AG09309 (cell line): Measurements from ENCODE around the gene MTF1.

Source experiments
- DNase-seq: peaks from one replicate; pipeline ENCODE4 v3.0.0-alpha.2; 2010; ENCODE audit warnings: low read depth
- H3K4me3 ChIP-seq: 2 replicates; pipeline ENCODE4 v1.5.1; 2011; ENCODE audit warnings: mild to moderate bottlenecking, low read depth, low read length, moderate library complexity; ENCODE audit not compliant: control insufficient read depth
- CTCF ChIP-seq: IDR thresholded peaks from 2 replicates; pipeline ENCODE4 v1.5.1; 2011; ENCODE audit warnings: mild to moderate bottlenecking, low read depth, low read length, inconsistent platforms; ENCODE audit not compliant: insufficient read depth, control insufficient read depth; ENCODE audit errors: missing control alignments

MTF1 gene

GRCh38 chr1:37807555-37808368 is 51.6 kb downstream of the MTF1 start, which contains the start of the genes C1orf122 and YRDC:
TSS of gene C1orf122 (plus strand) at chr1:37807790. CDS start at chr1:37808405, 615 bp downstream.
TSS of gene YRDC (minus strand) at chr1:37808208. CDS start at chr1:37808180, 28 bp downstream.
- H3K4me3 ChIP-seq: peak within 1 kb of the TSS; percentile 78
- peak; percentile 56 for DNase-seq
- no peak for TF ChIP-seq CTCF

- no peak for DNase-seq
- peak overlapping the region; percentile 78 for H3K4me3 ChIP-seq
- TF ChIP-seq CTCF: no peak
Measured at GRCh38 chr1:37807220-37807554, 52.2 kb downstream of the MTF1 start.

- TF ChIP-seq CTCF: no peak
- no peak for DNase-seq
Measured at GRCh38 chr1:37802439-37802838, 57.0 kb downstream of the MTF1 start.

GRCh38 chr1:37797750-37798345 is 61.5 kb downstream of the MTF1 start:
- no peak overlapping the region for H3K4me3 ChIP-seq
- DNase-seq: peak; percentile 57
- no peak for TF ChIP-seq CTCF

More at GRCh38 chr1:37802439-37802838, 57.0 kb downstream of the MTF1 start:
- H3K4me3 ChIP-seq: no peak overlapping the region

- TF ChIP-seq CTCF: no peak
- no peak for DNase-seq
- H3K4me3 ChIP-seq: no peak overlapping the region
Measured at GRCh38 chr1:37795340-37796125, 63.9 kb downstream of the MTF1 start.
